Colonic mucosa (tissue), 4 donors: ENCODE results near the gene MTCL1. TPM values are rescaled to one million over a fixed set of nuclear protein-coding genes. Genes with fewer than 3 reads are reported as not detected.

Source experiments
- DNase-seq: peaks from one replicate; pipeline ENCODE4 v3.0.0-alpha.2; 2020
- H3K27ac ChIP-seq: fragments of 200-600 bp; one replicate; pipeline ENCODE4 v1.8.0; 2021
- H3K27me3 ChIP-seq: fragments of 200-600 bp; one replicate; pipeline ENCODE4 v1.8.0; 2021
- H3K36me3 ChIP-seq: fragments of 200-600 bp; one replicate; pipeline ENCODE4 v1.8.0; 2021
- H3K4me1 ChIP-seq: fragments of 200-600 bp; one replicate; pipeline ENCODE4 v1.8.0; 2021; ENCODE audit warnings: mild to moderate bottlenecking
- H3K4me3 ChIP-seq: fragments of 200-600 bp; one replicate; pipeline ENCODE4 v1.8.0; 2021
- H3K9ac ChIP-seq, 2 donors: one replicate each; pipeline ENCODE4 v1.7.0; 2013; ENCODE audit warnings: control low read depth in 2 of 2, low read depth in 2 of 2, low read length in 2 of 2
- H3K9me3 ChIP-seq: fragments of 200-600 bp; one replicate; pipeline ENCODE4 v1.8.0; 2021
- intact Hi-C: fragments of 100-400 bp; cut with DNase I; formaldehyde crosslinking; loops from one replicate; pipeline ENCODE4 v1.14.1; 2022
- total RNA-seq, 2 donors: library from RNA; stranded (reverse); fragmentation: NEBNext Ultra II Directional in 1 of 2; extraction: Animal tissue kit (Norgen Biotek cat#: 25700) in 1 of 2; gene quantifications; one replicate each; pipeline ENCODE4 v1.2.1, GENCODE V29; 2021
- TF ChIP-seq, protein P1 (sequence below): fragments of 200-600 bp; IDR thresholded peaks from one replicate; pipeline ENCODE4 v1.8.0; 2022; ENCODE audit warnings: antibody characterized with exemption, mild to moderate bottlenecking
- donor health status: healthy.
- donor health status: DM: no; HTN: no; CAD: no.
- donor health status: DM: no; HTN: no; CAD: no.

MTCL1 gene
- total RNA-seq, 2 donors from 2014 or later, result 2.3 to 20.8 TPM

DNA sequence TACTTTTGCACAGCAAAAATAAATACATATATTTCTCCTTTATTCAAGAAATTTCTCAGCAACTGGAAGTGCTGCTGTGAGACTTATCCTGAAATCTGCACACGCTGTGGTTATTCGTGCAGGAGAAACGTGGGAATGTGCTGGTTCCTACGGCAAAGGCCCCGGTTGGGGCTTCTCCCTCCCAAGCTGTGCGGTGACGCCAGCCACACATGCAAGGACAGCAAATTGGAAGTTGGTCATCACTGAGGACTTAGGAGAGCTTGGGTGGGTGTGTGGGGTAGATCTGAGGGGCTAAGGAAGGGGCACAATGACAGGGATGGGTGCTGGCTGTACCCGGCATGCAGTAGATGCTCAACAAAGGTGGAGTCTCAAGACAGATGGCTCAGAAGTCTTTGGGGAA is 16.5 kb upstream of the MTCL1 start:
- DNase-seq, result no peak
- intact Hi-C loops, result no loop called here

DNA sequence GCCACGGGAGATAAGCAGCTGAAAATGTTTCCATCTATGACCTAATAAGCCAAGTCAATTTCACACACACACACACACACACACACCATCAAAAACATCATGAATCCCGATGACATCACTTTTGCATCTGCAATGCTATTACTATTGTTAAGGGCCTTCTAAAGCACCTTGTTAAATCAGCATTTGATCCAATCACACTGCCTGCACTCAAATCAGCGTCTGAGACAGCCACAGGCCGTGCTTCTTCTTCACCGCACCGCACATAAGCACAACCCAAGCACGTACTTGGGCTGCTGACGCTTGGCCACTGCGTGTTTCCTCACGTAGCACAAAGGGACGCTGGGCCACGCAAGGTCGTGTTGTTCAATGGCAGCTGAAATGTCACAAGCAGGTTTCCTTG is 15.8 kb upstream of the MTCL1 start:
- Histone ChIP-seq H3K4me3 (no peak overlapping the region), H3K9me3 (no peaks in the 10 kb centered on the region), H3K4me1 (no peaks in the 10 kb centered on the region), H3K36me3 (no peaks in the 10 kb centered on the region), H3K27me3 (no peaks in the 10 kb centered on the region), H3K27ac (no peak overlapping the region), H3K9ac (no peak overlapping the region)
- TF ChIP-seq, protein P1, sequence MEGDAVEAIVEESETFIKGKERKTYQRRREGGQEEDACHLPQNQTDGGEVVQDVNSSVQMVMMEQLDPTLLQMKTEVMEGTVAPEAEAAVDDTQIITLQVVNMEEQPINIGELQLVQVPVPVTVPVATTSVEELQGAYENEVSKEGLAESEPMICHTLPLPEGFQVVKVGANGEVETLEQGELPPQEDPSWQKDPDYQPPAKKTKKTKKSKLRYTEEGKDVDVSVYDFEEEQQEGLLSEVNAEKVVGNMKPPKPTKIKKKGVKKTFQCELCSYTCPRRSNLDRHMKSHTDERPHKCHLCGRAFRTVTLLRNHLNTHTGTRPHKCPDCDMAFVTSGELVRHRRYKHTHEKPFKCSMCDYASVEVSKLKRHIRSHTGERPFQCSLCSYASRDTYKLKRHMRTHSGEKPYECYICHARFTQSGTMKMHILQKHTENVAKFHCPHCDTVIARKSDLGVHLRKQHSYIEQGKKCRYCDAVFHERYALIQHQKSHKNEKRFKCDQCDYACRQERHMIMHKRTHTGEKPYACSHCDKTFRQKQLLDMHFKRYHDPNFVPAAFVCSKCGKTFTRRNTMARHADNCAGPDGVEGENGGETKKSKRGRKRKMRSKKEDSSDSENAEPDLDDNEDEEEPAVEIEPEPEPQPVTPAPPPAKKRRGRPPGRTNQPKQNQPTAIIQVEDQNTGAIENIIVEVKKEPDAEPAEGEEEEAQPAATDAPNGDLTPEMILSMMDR, result no peak
- intact Hi-C loops, result no loop called here
- DNase-seq, result no peak

More for the DNA sequence above, 16.5 kb upstream of the MTCL1 start:
- no peak overlapping the region for H3K9ac ChIP-seq
- H3K27me3 ChIP-seq, result no peaks in the 10 kb centered on the region
- H3K4me1 ChIP-seq, result no peaks in the 10 kb centered on the region
- H3K36me3 ChIP-seq, result no peaks in the 10 kb centered on the region
- H3K4me3 ChIP-seq, result no peak overlapping the region
- TF ChIP-seq, protein P1, result no peak
- H3K27ac ChIP-seq, result no peak overlapping the region
- no peaks in the 10 kb centered on the region for H3K9me3 ChIP-seq

DNA sequence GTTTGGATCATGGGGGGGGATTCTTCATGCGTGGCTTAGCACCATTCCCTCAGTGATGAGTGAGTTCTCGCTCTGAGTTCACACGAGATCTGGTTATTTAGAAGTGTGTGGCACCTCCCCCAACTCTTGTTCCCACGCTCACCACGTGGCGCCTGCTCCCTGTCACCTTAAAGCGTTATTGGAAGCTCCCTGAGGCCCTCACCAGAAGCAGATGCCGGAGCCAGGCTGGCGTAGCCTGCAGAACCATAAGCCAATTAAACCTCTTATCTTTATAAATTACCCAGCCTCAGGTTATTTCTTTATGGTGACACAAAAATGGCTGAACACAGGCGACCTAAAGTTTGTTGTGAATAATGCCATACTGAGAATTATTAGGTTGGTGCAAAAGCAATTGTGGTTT is 10.5 kb upstream of the MTCL1 start:
- Histone ChIP-seq H3K4me1 (no peaks in the 10 kb centered on the region), H3K27ac (no peak overlapping the region), H3K27me3 (peaks cover 4% of the 10 kb centered on the region), H3K9ac (no peak overlapping the region), H3K36me3 (no peaks in the 10 kb centered on the region), H3K9me3 (no peaks in the 10 kb centered on the region), H3K4me3 (no peak overlapping the region)
- TF ChIP-seq, protein P1, result no peak
- intact Hi-C loops, result loop anchor here (5.0 kb wide), 1 partner anchor 38 kb away; no protein-coding TSS in a partner anchor
- DNase-seq, result no peak

DNA sequence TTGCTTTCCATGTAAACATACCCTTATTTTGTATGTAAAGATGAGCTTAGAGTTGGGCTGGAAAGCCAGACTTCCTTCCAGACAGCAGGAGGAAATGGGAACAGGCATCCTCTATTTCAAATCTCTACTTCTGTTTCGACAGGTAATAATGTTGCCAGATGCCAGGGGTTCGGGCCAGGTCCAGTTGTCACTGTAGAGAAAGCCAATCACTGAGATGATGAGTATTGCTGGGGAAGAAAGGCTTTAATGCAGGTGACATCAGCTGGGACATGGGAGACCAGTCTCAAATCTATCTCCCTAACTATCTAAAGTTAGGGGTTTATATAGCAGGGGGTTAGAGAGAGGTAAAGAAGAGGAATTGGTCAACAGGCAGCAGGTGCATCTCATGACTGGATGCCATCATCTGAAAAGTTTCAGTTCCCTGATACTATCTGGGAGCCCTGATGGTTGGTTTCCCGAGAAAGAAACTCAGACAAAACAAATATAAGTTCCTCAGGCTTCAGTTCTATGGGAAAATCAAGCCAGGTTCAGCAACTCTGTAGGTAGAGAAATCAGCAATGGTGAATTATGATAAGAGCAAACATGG is 9.3 kb upstream of the MTCL1 start:
- Histone ChIP-seq H3K27me3 (peaks cover 4% of the 10 kb centered on the region), H3K4me3 (no peak overlapping the region), H3K9ac (no peak overlapping the region), H3K27ac (no peak overlapping the region), H3K36me3 (no peaks in the 10 kb centered on the region), H3K9me3 (no peaks in the 10 kb centered on the region), H3K4me1 (no peaks in the 10 kb centered on the region)
- no peak for DNase-seq
- TF ChIP-seq, protein P1, result no peak
- intact Hi-C loops, result loop anchor here (2.0 kb wide), 1 partner anchor 293 kb away; no protein-coding TSS in a partner anchor

DNA sequence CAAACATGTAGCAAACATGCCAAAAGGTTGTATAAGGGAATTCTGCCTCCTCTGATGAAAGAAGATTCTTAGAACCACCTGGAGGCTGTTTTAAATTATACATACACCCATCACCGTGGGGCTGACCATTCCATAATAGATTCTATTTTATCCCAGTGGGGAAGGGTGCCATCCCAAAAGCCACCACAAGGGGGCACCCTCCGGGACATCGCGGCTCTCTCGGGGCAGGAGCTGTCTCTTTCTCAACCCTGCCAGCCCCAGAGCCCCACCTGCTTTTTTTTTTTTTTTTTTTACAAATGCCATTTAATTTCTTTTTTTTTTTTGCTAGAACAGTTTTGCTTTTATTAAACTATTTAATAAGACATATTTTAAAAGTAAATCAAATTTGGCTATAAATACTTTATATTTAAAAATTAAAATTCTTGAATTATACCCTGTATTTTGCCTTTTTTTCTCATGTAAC is 8.6 kb upstream of the MTCL1 start:
- Histone ChIP-seq H3K9me3 (no peaks in the 10 kb centered on the region), H3K27ac (no peak overlapping the region), H3K27me3 (peaks cover 4% of the 10 kb centered on the region), H3K36me3 (no peaks in the 10 kb centered on the region), H3K9ac (no peak overlapping the region), H3K4me3 (no peak overlapping the region), H3K4me1 (peaks cover 4% of the 10 kb centered on the region)
- intact Hi-C loops, result loop anchor here (2.0 kb wide), 1 partner anchor 292 kb away; no protein-coding TSS in a partner anchor
- peak; percentile 82 for DNase-seq
- TF ChIP-seq, protein P1, result peak; percentile 94
